Psoas muscle (tissue), 8 donors: Measurements from ENCODE around the gene OSBPL6. TPM values are rescaled to one million over a fixed set of nuclear protein-coding genes. Genes with fewer than 3 reads are reported as not detected.
A peak's percentile ranks its signal among the peaks of the same experiment; 100 is the strongest.

Source experiments
- ATAC-seq, 4 donors: fragments of 200-7000 bp; cut with Tn5 transposase; one replicate each; pipeline ENCODE4 v1.9.1; 2020; ENCODE audit warnings: moderate library complexity in 3 of 4, mild to moderate bottlenecking in 2 of 4
- DNase-seq, 2 donors: peaks; one replicate each; pipeline ENCODE4 v3.0.0-alpha.2; 2020
- H3K27ac ChIP-seq: fragments of 200-600 bp; one replicate; pipeline ENCODE4 v1.8.0; 2022
- H3K27me3 ChIP-seq, 3 donors: fragments of 200-600 bp in 1 of 3; one replicate each; pipeline versions ENCODE4 v1.6.1 to v1.8.0; 2013 to 2022; ENCODE audit warnings: low read length in 2 of 3, mild to moderate bottlenecking in 2 of 3, moderate library complexity in 1 of 3; ENCODE audit not compliant: insufficient read depth in 3 of 3
- H3K36me3 ChIP-seq, 2 donors: fragments of 200-600 bp in 1 of 2; one replicate each; pipeline versions ENCODE4 v1.6.1 to v1.8.0; 2013 to 2022; ENCODE audit warnings: low read depth in 1 of 2, mild to moderate bottlenecking in 1 of 2, moderate library complexity in 1 of 2; ENCODE audit not compliant: insufficient read depth in 1 of 2
- H3K4me1 ChIP-seq: fragments of 200-600 bp; one replicate; pipeline ENCODE4 v1.8.0; 2022
- H3K4me3 ChIP-seq: fragments of 200-600 bp; one replicate; pipeline ENCODE4 v1.8.0; 2022; ENCODE audit warnings: mild to moderate bottlenecking
- H3K9me3 ChIP-seq: fragments of 200-600 bp; one replicate; pipeline ENCODE4 v1.8.0; 2022
- CTCF ChIP-seq: fragments of 200-600 bp; IDR thresholded peaks from one replicate; pipeline ENCODE4 v1.8.0; 2022; ENCODE audit warnings: antibody characterized with exemption
- WGBS, 3 donors: extraction: QIAGEN DNeasy Blood & Tissue Kit; methylation state at CpG; one replicate each; pipeline versions ENCODE4 v1.1.6 to v1.1.7; 2013; 5-methylcytosine and 5-hydroxymethylcytosine counted together
- intact Hi-C, 2 donors: fragments of 100-400 bp; cut with DNase I; formaldehyde crosslinking; loops; one replicate each; pipeline versions ENCODE4 v1.11.0 to v1.14.2; 2022
- polyA plus RNA-seq, 3 donors: library from polyadenylated mRNA; stranded (reverse); fragments of 200-250 nt; gene quantifications; one replicate each; pipeline ENCODE4 v1.2.3, GENCODE V29; 2013
- total RNA-seq, 4 donors: library from RNA; stranded (reverse); fragmentation: NEBNext Ultra II Directional in 2 of 4; extraction: Animal tissue kit (Norgen Biotek cat#: 25700) in 2 of 4; gene quantifications; one replicate each; pipeline versions ENCODE4 v1.2.1 to v1.2.4, GENCODE V29; 2021 to 2023
- donor health status: healthy with polysubstance abuse.
- donor health status: DM: no; HTN: no; CAD: no; lungs with moderate emphysema.
- donor health status: Bipolar disorder and iron deficiency.
- donor health status: healthy.
- donor health status: DM: yes; HTN: yes; CAD: no.
- donor health status: DM: no; HTN: no; CAD: no.
- donor health status: DM: no; HTN: no; CAD: no.
- donor health status: DM: yes; HTN: yes; CAD: no.

Gene OSBPL6
- total and polyA plus RNA-seq, 7 donors: 11.4 to 147 (median 36.2) TPM

GRCh38 chr2:178266445-178266844, 72.1 kb downstream of the OSBPL6 start:
- ATAC-seq (no peak), DNase-seq (no peak)
- peak overlapping the region; percentile 84 for H3K27ac ChIP-seq
- TF ChIP-seq CTCF: no peak
- H3K27me3 ChIP-seq: no peaks in the 10 kb centered on the region
- H3K9me3 ChIP-seq: no peaks in the 10 kb centered on the region
- intact Hi-C loops: no loop called here
- peaks cover 64% of the 10 kb centered on the region for H3K4me1 ChIP-seq
- WGBS, 3 donors: 70 to 89% (median 76%) methylated on average over 5 of the region's 5 CpGs
- H3K36me3 ChIP-seq: no peaks in the 10 kb centered on the region
- H3K4me3 ChIP-seq: peak overlapping the region; percentile 68

- DNase-seq (no peak), ATAC-seq (no peak)
- H3K4me3 ChIP-seq: peak overlapping the region; percentile 44
- 85 to 90% (median 88%) methylated on average over 2 of the region's 2 CpGs for WGBS, 3 donors
- H3K36me3 ChIP-seq: no peaks in the 10 kb centered on the region
- no peak for TF ChIP-seq CTCF
- no peak overlapping the region for H3K27ac ChIP-seq
- H3K27me3 ChIP-seq: no peaks in the 10 kb centered on the region
- H3K4me1 ChIP-seq: peaks cover 59% of the 10 kb centered on the region
- intact Hi-C loops: no loop called here
- no peaks in the 10 kb centered on the region for H3K9me3 ChIP-seq
These were observed 73.3 kb downstream of the OSBPL6 start for GRCh38 chr2:178267660-178268059.

- H3K4me1 ChIP-seq: peaks cover 66% of the 10 kb centered on the region
- peak overlapping the region; percentile 88 for H3K27ac ChIP-seq
- TF ChIP-seq CTCF: no peak
- no peak for DNase-seq
- ATAC-seq: peak in 1 of 4 donors; percentile 29
- intact Hi-C loops: no loop called here
- H3K4me3 ChIP-seq: peak overlapping the region; percentile 44
- H3K27me3 ChIP-seq: no peaks in the 10 kb centered on the region
- no peaks in the 10 kb centered on the region for H3K36me3 ChIP-seq
- H3K9me3 ChIP-seq: no peaks in the 10 kb centered on the region
These were observed 74.1 kb downstream of the OSBPL6 start for GRCh38 chr2:178268435-178268834.

GRCh38 chr2:178269438-178270224, 75.3 kb downstream of the OSBPL6 start:
- WGBS, 3 donors: 48 to 71% (median 57%) methylated on average over 5 of the region's 5 CpGs
- no peak for TF ChIP-seq CTCF
- Histone ChIP-seq H3K4me3 (peak overlapping the region; percentile 44), H3K27ac (peak overlapping the region; percentile 88), H3K36me3 (no peaks in the 10 kb centered on the region), H3K4me1 (peaks cover 77% of the 10 kb centered on the region), H3K27me3 (no peaks in the 10 kb centered on the region), H3K9me3 (no peaks in the 10 kb centered on the region)
- DNase-seq (no peak), ATAC-seq (peak in 1 of 4 donors; percentile 7)
- intact Hi-C loops: no loop called here

- 43 to 77% (median 53%) methylated on average over 5 of the region's 5 CpGs for WGBS, 3 donors
- no peak for ATAC-seq
- intact Hi-C loops: no loop called here
- no peak for TF ChIP-seq CTCF
- Histone ChIP-seq H3K27me3 (no peaks in the 10 kb centered on the region), H3K4me3 (peak overlapping the region; percentile 44), H3K27ac (peak overlapping the region; percentile 88), H3K9me3 (no peaks in the 10 kb centered on the region), H3K36me3 (peaks cover 0 to 1% of the 10 kb centered on the region in 2 donors), H3K4me1 (peaks cover 77% of the 10 kb centered on the region)
- DNase-seq: no peak
These were observed 76.0 kb downstream of the OSBPL6 start for GRCh38 chr2:178270338-178270737.
